HG02885 (cell line): Measurements from ENCODE around the gene PTCD1.

Experiments used
- ATAC-seq: cut with Tn5 transposase; IDR thresholded peaks from one replicate; pipeline ENCODE4 v1.9.1; 2021; ENCODE audit warnings: mild to moderate bottlenecking; ENCODE audit not compliant: unreplicated experiment, poor library complexity

The PTCD1 gene

DNA sequence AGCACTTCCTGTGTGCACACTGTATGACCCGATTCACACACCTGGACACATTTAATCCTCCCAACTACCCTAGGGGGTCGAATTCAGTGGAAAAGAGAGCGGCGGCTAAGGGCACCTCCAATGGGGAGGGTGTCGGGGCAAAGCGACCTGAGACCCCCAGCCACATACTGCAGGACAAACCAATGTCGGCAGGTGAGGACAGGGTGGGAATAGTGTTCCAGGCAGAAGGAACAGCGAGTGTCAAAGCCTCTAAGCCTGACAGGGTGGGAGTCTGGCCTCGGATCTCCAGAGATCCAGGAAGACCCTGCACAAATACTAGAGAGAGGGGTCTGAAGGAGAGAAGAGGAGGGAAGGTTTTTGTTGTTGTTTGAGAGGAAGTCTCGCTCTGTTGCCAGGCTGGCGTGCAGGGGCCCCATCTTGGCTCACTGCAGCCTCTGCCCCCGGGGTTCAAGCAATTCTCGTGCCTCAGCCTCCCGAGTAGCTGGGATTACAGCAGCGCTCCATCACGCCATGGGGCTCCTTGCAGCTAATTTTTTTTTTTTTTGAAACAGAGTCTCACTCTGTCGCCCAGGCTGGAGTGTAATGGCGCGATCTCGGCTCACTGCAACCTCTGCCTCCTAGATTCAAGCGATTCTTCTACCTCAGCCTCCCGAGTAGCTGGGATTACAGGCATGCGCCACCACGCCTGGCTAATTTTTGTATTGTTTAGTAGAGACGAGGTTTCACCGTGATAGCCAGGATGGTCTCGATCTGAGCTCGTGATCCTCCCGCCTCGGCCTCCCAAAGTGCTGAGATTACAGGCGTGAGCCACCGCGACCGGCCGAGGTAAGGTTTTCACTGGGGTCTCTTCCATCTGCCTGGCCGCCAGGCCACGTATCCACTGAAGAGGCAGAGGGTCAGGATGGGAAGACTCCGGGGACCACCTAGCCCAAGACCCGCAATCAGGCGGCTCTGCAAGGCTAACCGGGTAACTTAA, 65.2 kb downstream of the PTCD1 start:
- no peak for ATAC-seq

DNA sequence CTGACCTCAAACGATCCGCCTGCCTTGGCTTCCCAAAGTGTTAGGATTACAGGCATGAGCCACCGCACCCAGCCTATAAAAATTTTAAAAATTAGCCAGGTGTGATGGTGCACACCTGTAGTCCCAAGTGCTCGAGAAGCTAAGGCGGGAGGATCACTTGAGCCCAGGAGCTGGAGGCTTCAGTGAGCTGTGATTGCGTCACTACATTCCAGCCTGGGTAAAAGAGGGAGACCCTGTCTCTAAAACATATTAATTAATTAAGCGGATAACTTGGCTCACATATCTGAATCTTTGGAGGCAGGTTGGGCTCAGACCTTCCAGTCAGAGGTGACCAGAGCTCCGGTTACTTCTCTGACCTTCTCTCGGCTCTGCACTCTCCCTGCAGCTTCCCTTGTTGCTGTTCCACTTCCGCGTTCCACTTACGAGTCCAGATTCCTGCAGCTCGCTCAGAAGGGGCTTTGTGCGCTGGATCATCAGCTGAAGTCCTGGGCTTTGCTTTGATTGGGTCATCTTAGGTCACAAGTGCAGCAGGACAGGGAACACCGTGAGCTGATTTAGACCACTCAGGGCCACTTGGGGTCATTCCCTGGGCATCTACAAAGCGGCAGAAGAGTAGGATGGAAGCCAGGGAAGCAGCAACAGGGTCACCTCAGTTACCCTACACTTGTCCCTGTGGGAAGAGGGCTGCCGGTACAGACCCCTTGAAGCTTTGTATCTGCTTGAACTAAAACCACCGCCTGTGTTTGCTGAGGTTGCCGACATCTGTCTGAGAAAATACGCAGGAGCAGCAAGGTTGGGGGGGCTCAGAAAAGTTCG, 66.1 kb downstream of the PTCD1 start:
- ATAC-seq = no peak

DNA sequence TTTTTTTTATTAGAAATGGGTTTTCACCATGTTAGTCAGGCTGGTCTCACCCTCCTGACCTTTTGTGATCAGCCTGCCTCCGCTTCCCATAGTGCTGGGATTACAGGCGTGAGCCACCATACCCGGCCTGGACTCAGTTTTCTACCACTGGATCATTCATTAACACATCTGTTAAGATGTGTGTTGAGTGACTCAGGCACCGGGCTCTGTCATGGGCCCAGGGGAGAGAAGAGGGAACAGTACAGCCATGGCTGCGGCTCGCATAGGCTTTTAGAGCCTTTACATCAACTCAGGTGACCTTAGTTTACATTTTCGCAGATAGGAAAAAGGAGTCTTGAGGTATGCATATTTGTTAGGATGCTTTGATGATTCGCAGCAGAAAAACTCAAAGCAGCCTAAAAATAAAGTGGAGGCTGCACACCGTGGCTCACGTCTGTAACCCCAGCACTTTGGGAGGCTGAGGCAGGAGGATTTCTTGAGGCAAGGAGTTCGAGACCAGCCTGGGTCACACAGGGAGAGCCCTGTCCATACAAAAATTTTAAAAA, 67.2 kb downstream of the PTCD1 start:
- no peak for ATAC-seq

DNA sequence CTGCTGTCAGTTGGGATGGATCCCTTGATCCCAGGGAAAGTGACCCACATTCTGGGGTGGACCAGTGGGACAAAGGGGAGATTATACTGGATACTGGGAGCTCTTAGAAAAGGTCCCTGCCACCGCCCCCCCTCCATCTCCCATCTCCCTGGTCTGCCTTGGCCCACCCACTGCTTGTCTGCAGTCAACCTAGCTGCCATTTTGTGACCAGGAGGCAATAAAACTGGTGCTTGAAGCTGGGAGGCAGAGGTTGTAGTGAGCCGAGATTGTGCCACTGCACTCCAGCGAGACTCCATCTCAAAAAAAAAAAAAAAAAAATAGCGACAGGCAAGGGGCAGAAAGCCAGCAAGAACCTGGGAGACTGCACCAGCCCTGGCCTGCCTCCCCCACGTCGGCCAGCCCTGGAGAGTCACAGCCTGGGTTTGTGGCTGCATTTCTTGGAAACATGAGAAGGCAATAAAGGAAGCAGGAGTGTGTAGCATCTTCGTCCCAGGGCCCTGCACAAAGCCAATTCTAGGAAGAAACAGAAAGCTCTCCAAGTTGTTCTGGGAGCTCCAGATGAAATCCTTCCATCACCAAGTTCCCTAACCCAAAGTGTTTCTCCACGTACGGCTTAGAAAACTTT, 68.7 kb downstream of the PTCD1 start:
- no peak for ATAC-seq

- no peak for ATAC-seq
Measured at GRCh38 chr7:99368750-99369389, 69.7 kb downstream of the PTCD1 start.
